HepG2 (cell line): Measurements from ENCODE around the gene NDUFC1. TPM values are rescaled to one million over a fixed set of nuclear protein-coding genes. Genes with fewer than 3 reads are reported as not detected.
A peak's percentile ranks its signal among the peaks of the same experiment; 100 is the strongest.

Experiments used
- DNMT3B ChIP-seq: conservative IDR thresholded peaks from 2 replicates; pipeline ENCODE4 v1.6.1; 2016; ENCODE audit warnings: missing biosample characterization, control low read depth
- IKZF1 ChIP-seq: fragments of 450-650 bp; IDR thresholded peaks from 2 replicates; pipeline ENCODE4 v1.7.1; 2016
- KAT8 ChIP-seq: IDR thresholded peaks from 2 replicates; pipeline ENCODE4 v1.6.1; 2016; ENCODE audit warnings: missing genetic modification reagents, missing compliant biosample characterization
- MYC ChIP-seq: sonication (generic); formaldehyde crosslinking; IDR thresholded peaks from 2 replicates; pipeline ENCODE4 v1.9.0; 2021; ENCODE audit warnings: missing genetic modification reagents, borderline replicate concordance
- NR3C1 ChIP-seq: sonication (generic); formaldehyde crosslinking; IDR thresholded peaks from 2 replicates; pipeline ENCODE4 v1.4.0; 2020; ENCODE audit warnings: missing genetic modification reagents
- PCBP1 ChIP-seq: fragments of 200-400 bp; formaldehyde crosslinking; IDR thresholded peaks from 2 replicates; pipeline ENCODE4 v1.6.1; 2017; ENCODE audit warnings: mild to moderate bottlenecking, low read depth, low read length, borderline replicate concordance
- RARA ChIP-seq: IDR thresholded peaks from 2 replicates; pipeline ENCODE4 v1.6.1; 2016; ENCODE audit warnings: missing genetic modification reagents, missing compliant biosample characterization
- SMAD1 ChIP-seq: sonication (generic); formaldehyde crosslinking; IDR thresholded peaks from 2 replicates; pipeline ENCODE4 v1.4.0; 2020; ENCODE audit warnings: missing genetic modification reagents, low read depth, mild to moderate bottlenecking, borderline replicate concordance
- SMARCC2 ChIP-seq: fragments of 450-650 bp; IDR thresholded peaks from 2 replicates; pipeline ENCODE4 v1.6.1; 2017; ENCODE audit warnings: antibody characterized with exemption, mild to moderate bottlenecking
- TFE3 ChIP-seq: IDR thresholded peaks from 2 replicates; pipeline ENCODE4 v1.6.1; 2016
- TOPORS ChIP-seq: sonication (generic); formaldehyde crosslinking; IDR thresholded peaks from 2 replicates; pipeline ENCODE4 v1.8.0; 2023; ENCODE audit warnings: mild to moderate bottlenecking, missing genetic modification reagents
- ZBTB10 ChIP-seq: sonication (generic); formaldehyde crosslinking; IDR thresholded peaks from 2 replicates; pipeline ENCODE4 v1.4.0; 2020; ENCODE audit warnings: missing genetic modification reagents, borderline replicate concordance
- ZBTB40 ChIP-seq, 2 experiments: fragments of 450-650 bp in 1 of 2; sonication (generic) in 1 of 2; formaldehyde crosslinking in 1 of 2; IDR thresholded peaks; 2 replicates each; pipeline versions ENCODE4 v1.6.1 to v1.8.0; 2016 to 2022; ENCODE audit warnings: antibody characterized with exemption in 1 of 2, mild to moderate bottlenecking in 1 of 2, missing genetic modification reagents in 1 of 2
- ZNF101 ChIP-seq: sonication (generic); formaldehyde crosslinking; IDR thresholded peaks from 2 replicates; pipeline ENCODE4 v1.4.0; 2020; ENCODE audit warnings: mild to moderate bottlenecking, low read depth, missing genetic modification reagents, borderline replicate concordance
- ZNF724P ChIP-seq: sonication (generic); formaldehyde crosslinking; IDR thresholded peaks from 2 replicates; pipeline ENCODE4 v1.8.0; 2022; ENCODE audit warnings: missing genetic modification reagents, borderline replicate concordance
- ZNF766 ChIP-seq: sonication (generic); formaldehyde crosslinking; IDR thresholded peaks from 2 replicates; pipeline ENCODE4 v1.5.0; 2020; ENCODE audit warnings: missing genetic modification reagents, borderline replicate concordance
- polyA plus RNA-seq, 8 experiments: library from polyadenylated mRNA; depleted of rRNA in 3 of 8; stranded (reverse) in 7 of 8; unstranded in 1 of 8; fragments of >200 nt; fragmentation: Illumina TruSeq in 4 of 8; extraction: Trizol in 4 of 8; gene quantifications; 2 replicates each; pipeline versions ENCODE4 v1.2.1 to v1.2.3, GENCODE V29; 2011 to 2016; ENCODE audit warnings: low read depth in 4 of 8, missing spikeins in 1 of 8, mixed read lengths in 1 of 8; ENCODE audit not compliant: insufficient read depth in 1 of 8
- total RNA-seq, 5 experiments: library from RNA; depleted of rRNA; stranded (reverse); fragments of >200 nt; fragmentation: Illumina TruSeq; extraction: Trizol; gene quantifications; 2 replicates each; pipeline ENCODE4 v1.2.3, GENCODE V29; 2016; ENCODE audit warnings: low read depth in 1 of 5

NDUFC1 gene
- total and polyA plus RNA-seq, 2 of the 13 experiments (the other 11 are each of a cell fraction or from before 2014, with no cell fraction given), result 43.4 to 96.4 TPM

- TF ChIP-seq NR3C1 (CRISPR knock-in tag) (no peak), MYC (peak; percentile 91), SMAD1 (peak; percentile 76; the same call in 1 of the 2 replicates), ZBTB40 (IDR thresholded peaks at IDR 0.05) (no peak), ZBTB40 (CRISPR knock-in tag; IDR thresholded peaks at IDR 0.05) (peak; percentile 82), PCBP1 (0 out of 2 replicates have a peak, but pooled peaks have one; percentile 65), DNMT3B (CRISPR knock-in tag) (no peak), ZNF101 (CRISPR knock-in tag) (no peak; the same call in 1 of the 2 replicates), RARA (CRISPR knock-in tag) (peak; percentile 51), IKZF1 (no peak), KAT8 (peak; percentile 87), ZNF766 (CRISPR knock-in tag) (peak; percentile 84), ZBTB10 (CRISPR knock-in tag) (peak; percentile 47; the same call in 1 of the 2 replicates), ZNF724P (CRISPR knock-in tag) (peak; percentile 33; the same call in 1 of the 2 replicates), TOPORS (CRISPR knock-in tag) (0 out of 2 replicates have a peak, but pooled peaks have one; percentile 83), SMARCC2 (no peak), TFE3 (CRISPR knock-in tag) (peak; percentile 20; the same call in 1 of the 2 replicates)
Measured at GRCh38 chr4:139295206-139295941, 6.9 kb downstream of the NDUFC1 start (continued).
